Breast epithelium (tissue), 4 donors: ENCODE measurements around the gene SCT. TPM values are rescaled to one million over a fixed set of nuclear protein-coding genes. Genes with fewer than 3 reads are reported as not detected.
A peak's percentile ranks its signal among the peaks of the same experiment; 100 is the strongest.

ENCODE experiments used
- DNase-seq, 2 donors: peaks; one replicate each; pipeline ENCODE4 v3.0.0-alpha.2; 2019; ENCODE audit warnings: low spot score in 2 of 2
- H3K27ac ChIP-seq, 2 donors: fragments of 200-600 bp; sonication (generic) in 1 of 2; one replicate each; pipeline ENCODE4 v1.5.1; 2016 to 2019; ENCODE audit warnings: mild to moderate bottlenecking in 1 of 2
- H3K27me3 ChIP-seq, 2 donors: fragments of 200-600 bp; sonication (generic) in 1 of 2; one replicate each; pipeline versions ENCODE4 v1.5.1 to v1.6.0; 2017 to 2019; ENCODE audit warnings: control low read depth in 1 of 2, mild to moderate bottlenecking in 1 of 2
- H3K36me3 ChIP-seq: fragments of 200-600 bp; one replicate; pipeline ENCODE4 v1.5.1; 2019
- H3K4me1 ChIP-seq, 2 donors: fragments of 200-600 bp; sonication (generic); one replicate each; pipeline ENCODE4 v1.5.1; 2016 to 2019; ENCODE audit warnings: control low read depth in 1 of 2
- H3K4me3 ChIP-seq, 3 donors: fragments of 200-600 bp; sonication (generic); 1 replicate in 2 of 3; 2 replicates in 1 of 3; pipeline ENCODE4 v1.5.1; 2016 to 2019; ENCODE audit warnings: mild to moderate bottlenecking in 3 of 3, moderate library complexity in 2 of 3
- H3K9me3 ChIP-seq, 2 donors: fragments of 200-600 bp; sonication (generic) in 1 of 2; one replicate each; pipeline ENCODE4 v1.5.1; 2016 to 2019; ENCODE audit warnings: control low read depth in 1 of 2
- POLR2A ChIP-seq: fragments of 450-650 bp; IDR thresholded peaks from one replicate; pipeline ENCODE4 v1.6.1; 2016; ENCODE audit warnings: antibody characterized with exemption, mild to moderate bottlenecking, moderate library complexity
- POLR2AphosphoS5 ChIP-seq, 3 donors: sonication (generic); formaldehyde crosslinking; IDR thresholded peaks; one replicate each; pipeline ENCODE4 v1.6.1; 2017; ENCODE audit warnings: antibody characterized with exemption in 3 of 3
- intact Hi-C: fragments of 100-400 bp; cut with DNase I; formaldehyde crosslinking; loops from one replicate; pipeline ENCODE4 v1.15.1; 2023; ENCODE audit warnings: low total_unique reads
- total RNA-seq, 3 donors: library from RNA; depleted of rRNA; stranded (reverse); fragments of >200 nt; gene quantifications; one replicate each; pipeline ENCODE4 v1.1.0, GENCODE V29; 2016
- TF ChIP-seq, protein P1 (sequence below), 3 donors: fragments of 450-650 bp; IDR thresholded peaks; one replicate each; pipeline ENCODE4 v1.5.1; 2016 to 2017; ENCODE audit warnings: antibody characterized with exemption in 3 of 3, mild to moderate bottlenecking in 3 of 3, moderate library complexity in 3 of 3

SCT gene
- total RNA-seq, 3 donors from 2014 or later, result not detected

DNA sequence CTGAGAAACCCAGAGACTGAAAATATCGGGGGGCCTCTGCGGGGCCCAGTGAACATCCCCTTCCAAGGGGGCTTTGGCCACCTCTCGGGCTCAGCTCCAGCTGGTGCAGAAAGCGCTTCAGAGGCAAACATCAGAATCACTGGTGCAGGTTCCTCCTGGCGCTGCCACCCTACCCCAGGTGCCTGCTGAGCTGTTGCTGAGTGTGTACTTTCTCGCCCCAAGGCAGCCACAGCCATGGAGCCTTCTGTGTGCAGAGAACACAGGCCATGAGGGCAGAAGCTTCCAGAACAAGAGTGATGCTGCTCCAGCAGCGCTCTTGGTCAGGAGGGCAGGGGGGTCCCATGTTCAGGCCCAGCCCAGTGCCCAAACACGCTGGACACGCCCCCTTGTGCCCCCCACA lies 16.4 kb upstream of the SCT start:
- Histone ChIP-seq H3K4me1 (peaks cover 0 to 4% of the 10 kb centered on the region in 2 donors), H3K4me3 (no peak overlapping the region), H3K36me3 (no peaks in the 10 kb centered on the region), H3K9me3 (no peaks in the 10 kb centered on the region), H3K27ac (no peak overlapping the region), H3K27me3 (no peaks in the 10 kb centered on the region)
- intact Hi-C loops, result no loop called here
- DNase-seq, result no peak
- TF ChIP-seq POLR2A, result no peak
- TF ChIP-seq POLR2AphosphoS5 (IDR thresholded peaks at IDR 0.05), result no peak

DNA sequence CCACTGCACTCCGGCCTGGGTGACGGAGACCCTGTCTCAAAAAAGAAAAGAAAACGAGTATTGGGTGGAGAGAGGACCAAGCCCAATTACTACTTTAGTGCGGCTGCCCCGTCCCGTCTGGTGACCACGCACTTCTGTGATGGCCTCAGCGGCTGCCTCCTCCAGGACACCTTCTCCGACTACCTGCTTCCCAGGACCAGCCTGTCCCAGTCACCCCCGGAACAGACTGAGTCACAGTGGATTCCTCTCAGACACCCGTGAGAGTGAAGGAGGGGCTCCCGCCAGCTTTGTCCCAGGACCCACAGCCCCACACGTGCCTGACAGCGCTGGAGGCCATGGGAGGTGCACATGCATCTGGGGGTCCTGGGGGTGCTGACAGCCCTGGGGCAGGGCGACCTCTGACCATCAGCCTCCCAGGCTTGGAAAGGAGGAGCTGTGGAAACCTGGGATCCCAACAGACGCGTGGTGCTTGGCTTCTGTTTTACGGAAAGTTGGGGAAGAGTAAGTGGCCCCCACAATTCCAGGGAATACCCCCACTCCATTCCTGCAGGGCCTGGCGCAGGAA lies 14.9 kb upstream of the SCT start:
- H3K27ac ChIP-seq, result no peak overlapping the region
- H3K27me3 ChIP-seq, result peaks cover 6 to 9% of the 10 kb centered on the region in 2 donors
- H3K36me3 ChIP-seq, result no peaks in the 10 kb centered on the region
- peaks cover 0 to 12% of the 10 kb centered on the region in 2 donors for H3K4me1 ChIP-seq
- intact Hi-C loops, result no loop called here
- H3K4me3 ChIP-seq, result no peak overlapping the region
- no peak for TF ChIP-seq POLR2A
- TF ChIP-seq POLR2AphosphoS5 (IDR thresholded peaks at IDR 0.05), result no peak
- TF ChIP-seq, protein P1, sequence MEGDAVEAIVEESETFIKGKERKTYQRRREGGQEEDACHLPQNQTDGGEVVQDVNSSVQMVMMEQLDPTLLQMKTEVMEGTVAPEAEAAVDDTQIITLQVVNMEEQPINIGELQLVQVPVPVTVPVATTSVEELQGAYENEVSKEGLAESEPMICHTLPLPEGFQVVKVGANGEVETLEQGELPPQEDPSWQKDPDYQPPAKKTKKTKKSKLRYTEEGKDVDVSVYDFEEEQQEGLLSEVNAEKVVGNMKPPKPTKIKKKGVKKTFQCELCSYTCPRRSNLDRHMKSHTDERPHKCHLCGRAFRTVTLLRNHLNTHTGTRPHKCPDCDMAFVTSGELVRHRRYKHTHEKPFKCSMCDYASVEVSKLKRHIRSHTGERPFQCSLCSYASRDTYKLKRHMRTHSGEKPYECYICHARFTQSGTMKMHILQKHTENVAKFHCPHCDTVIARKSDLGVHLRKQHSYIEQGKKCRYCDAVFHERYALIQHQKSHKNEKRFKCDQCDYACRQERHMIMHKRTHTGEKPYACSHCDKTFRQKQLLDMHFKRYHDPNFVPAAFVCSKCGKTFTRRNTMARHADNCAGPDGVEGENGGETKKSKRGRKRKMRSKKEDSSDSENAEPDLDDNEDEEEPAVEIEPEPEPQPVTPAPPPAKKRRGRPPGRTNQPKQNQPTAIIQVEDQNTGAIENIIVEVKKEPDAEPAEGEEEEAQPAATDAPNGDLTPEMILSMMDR (IDR thresholded peaks at IDR 0.05), result no peak
- DNase-seq, result no peak
- H3K9me3 ChIP-seq, result no peaks in the 10 kb centered on the region

DNA sequence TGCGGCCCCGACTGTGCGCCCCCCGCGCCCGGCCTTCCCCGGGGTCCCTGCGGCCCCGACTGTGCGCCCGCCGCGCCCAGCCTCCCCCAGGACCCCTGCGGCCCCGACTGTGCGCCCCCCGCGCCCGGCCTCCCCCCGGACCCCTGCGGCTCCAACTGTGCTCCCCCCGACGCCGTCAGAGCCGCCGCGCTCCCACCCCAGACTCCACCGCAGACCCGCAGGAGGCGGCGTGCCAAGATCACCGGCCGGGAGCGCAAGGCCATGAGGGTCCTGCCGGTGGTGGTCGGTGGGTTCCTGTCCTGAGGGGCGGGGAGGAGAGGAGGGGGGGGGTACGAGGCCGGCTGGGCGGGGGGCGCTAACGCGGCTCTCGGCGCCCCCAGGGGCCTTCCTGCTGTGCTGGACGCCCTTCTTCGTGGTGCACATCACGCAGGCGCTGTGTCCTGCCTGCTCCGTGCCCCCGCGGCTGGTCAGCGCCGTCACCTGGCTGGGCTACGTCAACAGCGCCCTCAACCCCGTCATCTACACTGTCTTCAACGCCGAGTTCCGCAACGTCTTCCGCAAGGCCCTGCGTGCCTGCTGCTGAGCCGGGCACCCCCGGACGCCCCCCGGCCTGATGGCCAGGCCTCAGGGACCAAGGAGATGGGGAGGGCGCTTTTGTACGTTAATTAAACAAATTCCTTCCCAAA lies 13.2 kb upstream of the SCT start:
- H3K27me3 ChIP-seq, result peaks cover 9% of the 10 kb centered on the region in 2 donors
- H3K4me1 ChIP-seq, result peaks cover 0 to 14% of the 10 kb centered on the region in 2 donors
- TF ChIP-seq POLR2AphosphoS5 (IDR thresholded peaks at IDR 0.05) (no peak), POLR2A (no peak)
- TF ChIP-seq, protein P1 (IDR thresholded peaks at IDR 0.05), result no peak
- intact Hi-C loops, result no loop called here
- H3K4me3 ChIP-seq, result peak overlapping the region in 1 of 3 donors; percentile 52
- DNase-seq, result no peak
- no peak overlapping the region for H3K27ac ChIP-seq
- H3K9me3 ChIP-seq, result no peaks in the 10 kb centered on the region
- H3K36me3 ChIP-seq, result no peaks in the 10 kb centered on the region

DNA sequence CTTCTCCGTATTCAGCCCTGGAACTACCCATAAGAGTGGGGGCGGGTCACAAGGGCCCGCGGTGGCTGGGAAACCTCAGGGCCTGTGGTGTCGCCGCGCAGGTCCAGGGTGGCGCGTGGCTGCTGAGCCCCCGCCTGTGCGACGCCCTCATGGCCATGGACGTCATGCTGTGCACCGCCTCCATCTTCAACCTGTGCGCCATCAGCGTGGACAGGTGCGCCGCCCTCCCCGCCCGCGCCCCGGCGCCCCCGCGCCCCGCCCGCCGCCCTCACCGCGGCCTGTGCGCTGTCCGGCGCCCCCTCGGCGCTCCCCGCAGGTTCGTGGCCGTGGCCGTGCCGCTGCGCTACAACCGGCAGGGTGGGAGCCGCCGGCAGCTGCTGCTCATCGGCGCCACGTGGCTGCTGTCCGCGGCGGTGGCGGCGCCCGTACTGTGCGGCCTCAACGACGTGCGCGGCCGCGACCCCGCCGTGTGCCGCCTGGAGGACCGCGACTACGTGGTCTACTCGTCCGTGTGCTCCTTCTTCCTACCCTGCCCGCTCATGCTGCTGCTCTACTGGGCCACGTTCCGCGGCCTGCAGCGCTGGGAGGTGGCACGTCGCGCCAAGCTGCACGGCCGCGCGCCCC lies 12.5 kb upstream of the SCT start:
- no peaks in the 10 kb centered on the region for H3K9me3 ChIP-seq
- peaks cover 0 to 14% of the 10 kb centered on the region in 2 donors for H3K4me1 ChIP-seq
- H3K27ac ChIP-seq, result no peak overlapping the region
- intact Hi-C loops, result no loop called here
- no peak for TF ChIP-seq POLR2A
- TF ChIP-seq POLR2AphosphoS5 (IDR thresholded peaks at IDR 0.05), result no peak
- TF ChIP-seq, protein P1 (IDR thresholded peaks at IDR 0.05), result no peak
- no peak for DNase-seq
- H3K36me3 ChIP-seq, result no peaks in the 10 kb centered on the region
- peak overlapping the region in 1 of 3 donors; percentile 52 for H3K4me3 ChIP-seq
- peaks cover 9% of the 10 kb centered on the region in 2 donors for H3K27me3 ChIP-seq

DNA sequence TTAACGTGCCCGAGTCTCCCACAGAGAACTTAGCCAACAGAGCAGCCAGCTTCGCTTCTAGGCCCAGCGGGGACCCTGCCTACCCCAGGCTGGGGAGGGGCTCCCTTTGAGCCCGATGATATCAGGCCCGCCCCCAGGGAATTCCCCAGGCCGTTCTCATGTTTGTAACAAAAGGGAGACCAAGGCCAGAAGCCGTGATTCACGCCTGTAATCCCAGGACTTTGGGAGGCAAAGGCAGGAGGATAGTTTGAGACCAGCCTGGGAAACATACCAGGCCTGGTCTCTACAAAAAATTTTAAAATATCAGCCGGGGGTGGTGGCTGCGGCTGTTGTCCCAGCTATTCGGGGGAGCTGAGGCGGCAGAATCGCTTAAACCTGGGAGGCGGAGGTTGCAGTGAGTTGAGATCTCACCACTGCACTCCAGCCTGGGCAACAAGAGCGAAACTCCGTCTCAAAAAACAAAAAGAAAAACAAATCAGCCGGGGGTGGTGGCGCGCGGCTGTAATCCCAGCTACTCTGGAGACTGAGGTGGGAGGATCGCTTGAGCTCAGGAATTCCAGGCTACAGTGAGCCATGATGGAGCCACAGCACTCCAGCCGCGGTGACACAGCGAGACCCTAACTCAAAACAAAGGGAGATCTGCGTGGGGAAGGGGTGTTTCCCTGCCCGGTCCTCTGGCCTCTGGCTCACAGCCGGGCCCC lies 11.8 kb upstream of the SCT start:
- no peaks in the 10 kb centered on the region for H3K36me3 ChIP-seq
- TF ChIP-seq, protein P1 (IDR thresholded peaks at IDR 0.05), result no peak
- TF ChIP-seq POLR2A (no peak), POLR2AphosphoS5 (IDR thresholded peaks at IDR 0.05) (no peak)
- no peak for DNase-seq
- no peaks in the 10 kb centered on the region for H3K9me3 ChIP-seq
- H3K27ac ChIP-seq, result no peak overlapping the region
- intact Hi-C loops, result no loop called here
- peaks cover 9% of the 10 kb centered on the region in 2 donors for H3K27me3 ChIP-seq
- peak overlapping the region in 1 of 3 donors; percentile 52 for H3K4me3 ChIP-seq
- H3K4me1 ChIP-seq, result peaks cover 0 to 14% of the 10 kb centered on the region in 2 donors
